ENCODE results near the gene ZCWPW1. TPM values are rescaled to one million over a fixed set of nuclear protein-coding genes. Genes with fewer than 3 reads are reported as not detected.

Gene ZCWPW1
- total and polyA plus RNA-seq, 10 of the 15 experiments (the other 5 are each of a cell fraction or from before 2014, with no cell fraction given), result 1.3 to 4.4 (median 3.7) TPM

GRCh38 chr7:100475549-100475948, 47.0 kb upstream of the ZCWPW1 start:
- peak overlapping the region; percentile 97 for H3K4me2 ChIP-seq (ENCODE audit: control insufficient read depth, insufficient read depth)
- intact Hi-C loops (cut with micrococcal nuclease; ENCODE audit: unreplicated experiment), result loop anchor here (5.0 to 10.0 kb wide), 3 partner anchors 72 to 252 kb away; partner anchors contain the start of gene GIGYF1
- DNase-seq (ENCODE audit: low read depth, low spot score), result no peak

More at GRCh38 chr7:100475549-100475948, 47.0 kb upstream of the ZCWPW1 start:
- Histone ChIP-seq H3K27ac (ENCODE audit: control insufficient read depth, insufficient read depth) (peak overlapping the region; percentile 68), H3K9me3 (replicated peaks; ENCODE audit: control insufficient read depth, insufficient read depth, low read length) (no peaks in the 10 kb centered on the region), H4K20me1 (ENCODE audit: control insufficient read depth, insufficient read depth) (peaks cover 4% of the 10 kb centered on the region; the same call in 1 of the 2 replicates), H3K9ac (ENCODE audit: control insufficient read depth, insufficient read depth, low read length) (peak overlapping the region; percentile 83), H3K36me3 (ENCODE audit: control insufficient read depth in 2 of 2, insufficient read depth in 2 of 2, low read length in 1 of 2) (peaks cover 2 to 12% of the 10 kb centered on the region in 2 experiments; a peak in 3 of 4 replicates), H3K27me3 (replicated peaks in 1 of 2; ENCODE audit: control insufficient read depth in 2 of 2, insufficient read depth in 2 of 2, low read length in 1 of 2) (no peaks in the 10 kb centered on the region), H2AFZ (ENCODE audit: control insufficient read depth, low read depth, low read length) (no peak overlapping the region), H3K4me3 (peak overlapping the region; percentile 99), H3K79me2 (ENCODE audit: control insufficient read depth, insufficient read depth, low read length) (peaks cover 59% of the 10 kb centered on the region), H3K4me1 (ENCODE audit: control insufficient read depth, insufficient read depth, low read length) (peaks cover 28% of the 10 kb centered on the region)
- WGBS (ENCODE audit: insufficient coverage, insufficient replicate concordance, low lambda C conversion rate, missing lambda C conversion rate), result 34% methylated on average over 5 of the region's 9 CpGs
- ATAC-seq (no peak), FAIRE-seq (no peak)
- in situ Hi-C loops (cut with MboI), result loop anchor here (10.0 kb wide), 1 partner anchor 379 kb away; the partner anchor contains the start of gene SLC12A9
- no peak for TF ChIP-seq RB1 (IDR thresholded peaks at IDR 0.05; ENCODE audit: borderline replicate concordance)
- TF ChIP-seq SUPT20H (IDR thresholded peaks at IDR 0.05; ENCODE audit: borderline replicate concordance, control insufficient read depth, low read depth, low read length), result no peak
- TF ChIP-seq NFYB (IDR thresholded peaks at IDR 0.05; ENCODE audit: insufficient read depth, low read depth, low read length), result no peak
- no peak for TF ChIP-seq TCF12 (IDR thresholded peaks at IDR 0.05; ENCODE audit: low read depth, low read length)
- TF ChIP-seq PAX8 (IDR thresholded peaks at IDR 0.05), result no peak
- no peak for TF ChIP-seq RBBP5 (conservative IDR thresholded peaks at IDR 0.05)
- no peak for TF ChIP-seq HDAC6 (IDR thresholded peaks at IDR 0.05; ENCODE audit: unreplicated experiment)
- TF ChIP-seq YY1 (IDR thresholded peaks at IDR 0.05; ENCODE audit: low read depth, low read length), result no peak
- peak; percentile 3; the same call in 1 of the 2 replicates for TF ChIP-seq SPI1 (IDR thresholded peaks at IDR 0.05; ENCODE audit: borderline replicate concordance, insufficient read depth, low read depth, low read length)
- no peak for TF ChIP-seq STAT1 (conservative IDR thresholded peaks at IDR 0.05)
- TF ChIP-seq KLF5 (IDR thresholded peaks at IDR 0.05; ENCODE audit: partially characterized antibody), result no peak
- 0 out of 2 replicates have a peak, but pooled peaks have one; percentile 73 for TF ChIP-seq HDGF (IDR thresholded peaks at IDR 0.05)
- no peak for TF ChIP-seq TCF3 (IDR thresholded peaks at IDR 0.05; ENCODE audit: borderline replicate concordance, insufficient read depth, low read depth, low read length)
- ChIA-PET CTCF (interaction anchor here (0.6 to 5.4 kb wide), 10 partner anchors 24 to 216 kb away, joined by 3 to 37 read pairs (median 4); partner anchors contain the start of gene AGFG2), POLR2A (interaction anchor here (1.0 to 2.2 kb wide), 8 partner anchors 20 to 111 kb away, joined by 3 to 8 read pairs (median 5); partner anchors contain the start of genes FBXO24, LRCH4 and MEPCE), RAD21 (ENCODE audit: unreplicated experiment) (interaction anchor here (0.7 to 1.6 kb wide), 5 partner anchors 40 to 111 kb away, joined by 3 to 8 read pairs (median 3); partner anchors contain the start of genes FBXO24 and LRCH4), SMC1A (ENCODE audit: uncharacterized antibody, unreplicated experiment) (interaction anchor here (0.9 to 2.7 kb wide), 3 partner anchors 18 to 84 kb away, joined by 4 to 12 read pairs (median 5); no protein-coding TSS in a partner anchor)
- BruUV-seq (replicated peaks), result no TSS peak
